HG03066 (cell line): ENCODE data around the gene KRTAP5-8.
"Not testable (repeated sequence)": the region's sequence is repeated elsewhere in the genome, so short reads cannot be mapped to it uniquely, and the experiment has no call there.

Experiments used
- ATAC-seq: cut with Tn5 transposase; IDR thresholded peaks from one replicate; pipeline ENCODE4 v1.9.1; 2021; ENCODE audit warnings: low read depth; ENCODE audit not compliant: unreplicated experiment

KRTAP5-8 gene

DNA sequence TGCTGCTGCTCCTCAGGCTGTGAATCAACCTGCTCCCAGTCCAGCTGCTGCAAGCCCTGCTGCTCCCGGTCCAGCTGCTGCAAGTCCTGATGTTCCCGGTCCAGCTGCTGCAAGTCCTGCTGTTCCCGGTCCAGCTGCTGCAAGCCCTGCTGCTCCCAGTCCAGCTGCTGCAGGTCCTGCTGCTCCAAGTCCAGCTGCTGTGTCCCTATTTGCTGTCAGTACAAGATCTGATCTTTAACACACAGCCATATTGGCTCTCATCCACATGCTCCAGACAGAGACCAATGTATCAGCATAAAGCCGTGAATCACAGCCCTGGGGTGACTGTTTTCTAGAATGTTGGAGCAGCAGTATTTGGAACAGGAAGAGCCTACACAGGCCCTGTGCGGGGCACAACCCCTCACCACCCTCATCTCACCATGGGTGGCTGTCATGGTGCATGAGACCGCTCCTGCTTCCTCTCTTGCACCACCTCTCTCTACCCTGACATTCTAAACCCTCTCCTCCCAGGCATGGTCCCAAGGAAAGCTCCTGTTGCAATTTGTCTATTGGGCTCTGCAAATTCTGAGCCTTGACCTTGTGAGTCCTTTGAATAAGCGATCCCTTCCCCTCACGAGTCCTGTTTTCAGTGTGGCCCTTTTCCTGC lies 31.0 kb downstream of the KRTAP5-8 start:
- no peak for ATAC-seq

DNA sequence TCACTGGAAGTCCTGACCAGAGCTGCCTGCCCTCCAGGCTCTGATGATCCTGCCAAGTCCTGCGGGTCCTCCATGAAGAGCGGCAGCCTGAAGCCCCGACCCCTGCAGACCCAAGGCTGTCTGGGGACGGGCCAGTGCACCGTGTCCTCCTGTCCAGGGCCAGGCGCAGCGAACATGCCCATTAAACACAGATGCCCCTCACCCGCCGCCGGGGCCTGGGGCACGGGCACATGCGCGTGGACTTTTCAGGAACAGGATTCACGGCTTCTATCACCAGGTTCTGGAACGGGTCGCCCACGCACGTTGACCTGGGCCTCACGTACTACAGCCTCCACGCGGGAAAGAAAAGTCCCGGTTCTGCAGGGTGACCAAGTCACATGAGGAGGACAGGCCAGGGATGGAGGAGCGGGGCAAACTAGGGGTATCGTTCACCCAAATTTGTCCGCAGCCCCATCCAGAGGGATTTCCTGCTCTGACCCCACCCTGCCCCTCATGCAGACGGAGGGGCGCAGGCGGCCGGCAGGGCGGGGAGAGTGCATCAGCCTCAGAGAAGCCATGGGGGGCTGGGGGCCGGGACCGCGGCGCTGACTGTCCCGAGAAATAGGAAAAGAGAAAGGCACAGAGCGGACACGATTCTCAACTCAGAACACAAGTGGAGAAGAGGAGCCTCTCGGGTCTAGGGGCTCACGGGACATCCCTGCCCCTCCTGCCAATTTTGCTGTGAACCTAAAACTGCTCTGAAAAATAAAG lies 33.5 kb downstream of the KRTAP5-8 start:
- not testable (repeated sequence) for ATAC-seq

DNA sequence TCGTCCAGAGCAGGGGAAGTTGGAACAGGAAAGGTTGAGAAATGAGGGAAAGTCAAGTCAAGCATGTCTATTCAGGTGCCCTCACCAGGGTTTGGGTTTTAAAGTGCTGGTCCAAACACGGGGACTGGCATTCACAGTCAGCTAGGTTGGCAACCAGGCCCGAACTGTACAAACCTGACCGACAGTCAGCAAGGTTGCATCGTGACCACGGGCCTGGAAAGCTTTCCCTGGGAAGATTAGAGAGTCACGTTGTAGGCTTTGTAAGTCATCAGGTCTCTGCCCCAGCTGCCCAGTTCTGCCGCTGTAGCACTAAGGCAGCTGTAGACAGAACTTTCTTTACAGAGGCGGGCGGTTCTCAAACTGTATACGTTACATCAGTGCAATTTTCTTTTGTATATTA lies 35.0 kb downstream of the KRTAP5-8 start:
- no peak for ATAC-seq

DNA sequence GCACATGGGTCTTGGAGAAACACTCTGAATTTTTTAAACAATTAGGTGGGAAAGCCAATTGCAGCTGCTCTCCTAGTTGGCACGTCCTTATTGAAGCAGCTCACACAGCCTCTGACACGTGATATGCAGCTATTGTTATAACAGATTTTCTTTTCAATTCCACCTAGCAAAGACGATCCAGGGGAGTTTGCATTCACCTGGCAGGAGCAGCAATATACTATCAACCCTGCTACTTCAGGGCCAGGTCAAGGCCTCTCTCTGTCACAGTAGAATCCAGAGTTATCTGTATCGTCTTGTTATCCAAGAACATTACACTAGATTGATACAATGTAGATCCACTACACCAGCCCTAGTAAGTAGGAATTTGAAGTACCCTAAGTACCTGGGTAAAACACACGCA lies 36.6 kb downstream of the KRTAP5-8 start:
- no peak for ATAC-seq

DNA sequence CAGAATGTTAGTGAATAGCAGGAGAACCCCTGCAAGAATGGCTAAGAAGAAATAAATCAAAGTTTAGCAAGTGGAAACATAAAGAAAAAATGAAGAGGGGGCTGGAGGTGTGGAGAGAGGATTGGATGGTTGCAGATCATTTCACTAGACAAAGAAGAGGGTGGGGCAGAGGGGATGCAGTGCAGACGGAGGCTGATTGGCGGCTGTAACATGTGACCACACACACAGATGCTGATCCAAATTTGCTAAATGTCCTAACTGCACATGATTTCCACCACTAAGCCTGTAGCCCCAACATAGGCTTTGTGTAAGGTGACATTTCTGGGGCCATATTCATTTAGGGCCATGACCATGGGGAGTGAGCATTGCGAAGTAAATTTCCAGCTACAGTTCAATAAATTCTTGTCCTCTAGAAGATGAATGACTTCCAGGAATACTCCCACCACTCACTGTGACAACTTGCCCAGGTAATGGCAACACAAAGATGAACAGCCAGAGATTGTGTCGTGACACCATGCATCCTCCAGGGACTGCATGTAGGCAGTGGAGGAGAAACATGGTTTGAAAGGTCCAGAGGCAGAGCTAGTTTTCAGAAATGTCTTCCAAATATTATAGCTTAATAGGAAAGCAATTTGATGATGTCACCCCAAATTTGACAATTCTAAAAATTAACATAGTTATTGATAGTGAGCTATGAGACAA lies 38.0 kb downstream of the KRTAP5-8 start:
- no peak for ATAC-seq

DNA sequence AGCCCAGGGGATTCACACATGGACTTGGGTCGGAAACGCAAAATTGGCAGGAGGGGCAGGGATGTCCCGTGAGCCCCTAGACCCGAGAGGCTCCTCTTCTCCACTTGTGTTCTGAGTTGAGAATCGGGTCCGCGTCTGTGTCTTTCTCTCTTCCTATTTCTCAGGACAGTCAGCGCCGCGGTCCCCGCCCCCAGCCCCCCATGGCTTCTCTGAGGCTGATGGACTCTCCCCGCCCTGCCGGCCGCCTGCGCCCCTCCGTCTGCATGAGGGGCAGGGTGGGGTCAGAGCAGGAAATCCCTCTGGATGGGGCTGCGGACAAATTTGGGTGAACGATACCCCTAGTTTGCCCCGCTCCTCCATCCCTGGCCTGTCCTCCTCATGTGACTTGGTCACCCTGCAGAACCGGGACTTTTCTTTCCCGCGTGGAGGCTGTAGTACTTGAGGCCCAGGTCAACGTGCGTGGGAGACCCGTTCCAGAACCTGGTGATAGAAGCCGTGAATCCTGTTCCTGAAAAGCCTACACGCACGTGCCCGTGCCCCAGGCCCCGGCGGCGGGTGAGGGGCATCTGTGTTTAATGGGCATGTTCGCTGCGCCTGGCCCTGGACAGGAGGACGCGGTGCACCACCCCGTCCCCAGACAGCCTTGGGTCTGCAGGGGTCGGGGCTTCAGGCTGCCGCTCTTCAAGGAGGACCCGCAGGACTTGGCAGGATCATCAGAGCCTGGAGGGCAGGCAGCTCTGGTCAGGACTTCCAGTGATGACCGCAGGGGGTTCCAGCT lies 39.1 kb downstream of the KRTAP5-8 start:
- ATAC-seq: not testable (repeated sequence)

DNA sequence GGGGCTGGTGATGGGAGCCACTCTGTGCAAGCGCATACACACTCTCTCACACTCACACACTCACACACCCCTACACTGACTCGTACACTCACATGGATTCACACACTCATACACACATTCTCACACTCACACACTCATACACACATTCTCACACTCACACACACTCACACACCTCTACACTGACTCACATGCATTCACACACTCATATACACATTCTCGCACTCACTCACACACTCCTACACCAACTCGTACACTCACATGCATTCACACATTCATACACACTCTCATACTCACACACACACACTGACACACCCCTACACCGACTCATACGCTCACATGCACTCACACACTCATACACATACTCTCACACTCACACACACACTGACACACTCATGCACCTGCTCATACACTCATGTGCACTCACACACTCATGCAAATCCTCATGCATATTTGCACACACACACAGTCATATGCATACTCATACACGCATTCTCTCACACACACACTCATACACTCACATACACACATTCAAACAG lies 39.7 kb downstream of the KRTAP5-8 start:
- no peak for ATAC-seq

DNA sequence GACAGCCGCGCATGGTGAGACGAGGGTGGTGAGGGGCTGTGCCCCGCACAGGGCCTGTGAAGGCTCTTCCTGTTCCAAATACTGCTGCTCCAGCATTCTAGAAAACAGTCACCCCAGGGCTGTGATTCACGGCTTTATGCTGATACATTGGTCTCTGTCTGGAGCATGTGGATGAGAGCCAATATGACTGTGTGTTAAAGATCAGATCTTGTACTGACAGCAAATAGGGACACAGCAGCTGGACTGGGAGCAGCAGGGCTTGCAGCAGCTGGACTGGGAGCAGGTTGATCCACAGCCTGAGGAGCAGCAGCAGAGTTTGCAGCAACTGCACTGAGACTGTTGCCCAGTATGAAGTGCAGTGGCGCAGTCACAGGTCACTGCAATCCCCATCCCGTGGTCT lies 41.7 kb downstream of the KRTAP5-8 start:
- ATAC-seq: not testable (repeated sequence)

DNA sequence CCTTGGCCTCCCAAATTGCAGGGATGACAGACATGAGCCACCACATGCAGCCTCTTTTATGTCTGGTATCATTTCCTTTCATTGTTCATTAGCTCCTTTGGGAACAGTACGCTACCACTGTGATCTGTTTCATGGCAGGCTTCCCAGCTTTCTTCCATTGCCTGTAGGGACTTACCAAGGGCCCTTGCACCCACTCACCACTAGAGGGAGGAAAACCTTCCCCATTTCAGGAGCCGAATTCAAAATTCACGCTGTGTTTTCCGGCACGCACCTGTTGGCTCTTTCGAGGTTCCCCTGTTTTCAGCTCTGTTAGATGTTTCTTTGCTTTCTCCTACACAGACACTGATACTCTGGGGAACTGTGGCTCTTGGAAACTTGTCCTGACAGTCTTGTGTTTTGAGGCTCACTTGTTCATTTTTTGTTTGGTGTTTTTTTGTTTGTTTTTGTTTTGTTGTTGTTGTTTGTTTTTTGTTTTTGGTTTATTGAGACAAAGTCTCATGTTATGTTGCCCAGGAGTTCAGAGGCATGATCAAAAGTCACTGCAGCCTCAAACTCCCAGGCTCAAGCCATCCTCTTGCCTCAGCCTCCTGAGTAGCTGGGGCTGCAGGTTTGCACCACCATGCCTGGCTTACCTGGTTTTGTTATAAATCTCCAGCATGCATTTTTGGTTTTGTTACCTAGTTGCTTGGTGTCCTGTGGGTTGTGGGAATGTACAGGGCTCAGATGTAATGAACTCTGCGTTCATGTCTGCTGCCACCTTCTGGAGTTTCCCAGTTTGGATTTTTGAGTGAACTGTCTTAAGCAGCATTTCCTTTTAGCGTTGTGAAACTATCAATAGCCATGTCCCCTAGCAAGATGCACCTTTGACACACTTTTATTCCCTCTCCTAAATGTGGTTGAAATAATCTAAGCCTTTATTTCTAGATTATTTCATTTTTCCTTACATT lies 42.5 kb downstream of the KRTAP5-8 start:
- ATAC-seq: no peak

DNA sequence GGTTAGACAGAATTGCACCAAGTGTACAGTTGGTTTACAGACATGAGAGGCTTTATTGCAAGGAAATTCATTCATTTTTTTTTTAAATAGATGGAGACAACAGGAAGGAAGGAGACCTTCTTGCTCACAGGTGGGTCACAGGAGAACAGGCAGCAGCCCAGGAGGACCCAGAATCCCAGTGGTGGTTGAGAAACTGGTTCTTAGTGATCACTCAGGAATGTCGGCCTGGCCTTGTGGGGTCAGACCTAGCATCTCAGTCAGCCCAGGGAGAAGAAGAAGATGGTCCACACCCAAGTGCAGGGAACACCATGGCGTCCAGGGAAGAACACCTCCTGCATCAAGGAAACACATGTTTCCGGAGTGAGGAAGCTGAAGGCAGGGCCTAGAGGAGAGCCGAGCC lies 44.0 kb downstream of the KRTAP5-8 start:
- no peak for ATAC-seq

DNA sequence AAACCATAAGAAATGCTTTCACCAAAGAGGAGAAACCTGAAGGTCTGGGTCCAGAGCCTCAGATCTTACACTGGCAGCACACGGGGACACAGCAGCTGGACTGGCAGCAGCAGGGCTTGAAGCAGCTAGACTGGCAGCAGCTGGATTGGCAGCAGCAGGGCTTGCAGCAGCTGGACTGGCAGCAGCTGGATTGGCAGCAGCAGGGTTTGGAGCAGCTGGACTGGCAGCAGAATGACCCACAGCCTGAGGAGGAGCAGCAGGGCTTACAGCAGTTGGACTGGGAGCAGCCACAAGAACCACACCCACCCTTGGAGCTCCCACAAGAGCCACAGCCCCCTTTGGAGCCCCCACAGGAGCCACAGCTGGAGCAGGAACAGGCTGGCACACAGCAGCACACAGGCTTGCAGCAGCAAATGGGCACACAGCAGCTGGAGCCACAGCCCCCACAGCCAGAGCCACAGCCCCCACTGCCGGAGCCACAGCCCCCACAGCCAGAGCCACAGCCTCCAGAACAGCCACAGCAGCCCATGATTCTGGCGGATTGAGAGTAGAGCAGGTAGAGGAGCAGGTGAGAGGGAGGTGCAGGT lies 44.6 kb downstream of the KRTAP5-8 start, which contains the start of gene KRTAP5-11:
KRTAP5-11 (minus strand) TSS at position 567 of the 587 bp plus-strand sequence; CDS start at position 529, 38 bp downstream.
- no peak for ATAC-seq

DNA sequence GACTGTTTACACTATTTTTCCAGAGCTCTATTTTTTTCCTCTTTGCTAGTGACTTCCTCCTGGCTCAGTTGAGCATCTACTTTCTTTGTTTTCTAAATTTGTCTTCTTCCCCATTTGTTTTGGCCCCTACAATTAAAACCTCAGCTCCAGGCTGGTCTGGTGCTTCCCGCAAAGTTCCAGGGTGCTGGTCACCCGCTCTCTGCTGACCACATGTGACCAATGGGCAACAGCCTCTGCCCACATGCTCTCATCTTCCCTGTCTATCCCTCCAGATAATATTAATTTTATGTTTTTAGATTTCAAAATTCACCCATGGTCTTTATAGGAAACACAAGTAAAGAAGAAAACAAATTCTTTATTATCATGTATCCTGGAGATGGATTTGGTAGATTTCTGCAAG lies 45.1 kb downstream of the KRTAP5-8 start:
- not testable (repeated sequence) for ATAC-seq

DNA sequence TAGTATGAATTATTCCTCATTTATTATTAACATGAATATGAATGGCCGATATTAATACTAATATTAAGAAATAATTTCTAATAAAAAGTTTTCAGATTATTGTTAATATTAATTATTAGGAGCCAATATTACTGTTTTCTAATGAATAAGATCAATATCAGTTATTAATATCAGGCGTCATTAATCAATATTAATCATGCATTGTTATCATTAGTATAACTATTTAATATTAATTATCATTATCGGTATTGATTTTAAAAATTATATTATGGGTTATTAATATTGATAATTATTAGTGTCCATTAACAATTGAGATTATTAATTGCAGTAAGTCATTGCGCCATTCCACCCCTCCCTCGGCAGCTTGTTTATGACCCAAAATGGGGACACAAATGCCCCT lies 47.8 kb downstream of the KRTAP5-8 start:
- ATAC-seq: not testable (repeated sequence)

DNA sequence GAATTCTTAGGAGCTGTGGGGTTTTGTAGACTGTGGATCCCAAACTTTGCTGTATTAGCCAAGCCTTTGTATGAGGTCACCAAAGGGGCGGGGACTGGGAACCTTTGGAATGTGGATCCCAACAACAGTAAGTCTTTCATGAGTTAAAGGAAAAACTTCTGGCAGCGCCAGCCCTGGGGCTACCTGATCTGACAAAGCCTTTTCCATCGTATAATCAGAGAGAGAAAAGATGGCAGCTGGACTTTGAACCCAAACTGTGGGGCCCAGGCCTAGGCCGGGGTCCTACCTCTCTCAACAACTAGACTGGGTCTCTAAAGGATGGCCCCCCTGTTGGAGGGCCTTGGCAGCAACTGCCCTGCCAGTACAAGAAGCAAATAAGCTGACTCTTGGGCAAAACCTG lies 50.5 kb downstream of the KRTAP5-8 start:
- not testable (repeated sequence) for ATAC-seq
